ENCODE measurements around the gene NYNRIN.
"Not testable (repeated sequence)": the region's sequence is repeated elsewhere in the genome, so short reads cannot be mapped to it uniquely, and the experiment has no call there.

Gene NYNRIN

GRCh38 chr14:24432259-24433131 lies 33.7 kb downstream of the NYNRIN start:
- no peak for DNase-seq

GRCh38 chr14:24434036-24434435 lies 35.2 kb downstream of the NYNRIN start:
- DNase-seq: no peak

GRCh38 chr14:24434676-24435075 lies 35.9 kb downstream of the NYNRIN start:
- DNase-seq: no peak

- no peak for DNase-seq
These were observed 36.5 kb downstream of the NYNRIN start for GRCh38 chr14:24435192-24435810.

GRCh38 chr14:24435998-24436354 lies 37.2 kb downstream of the NYNRIN start:
- no peak for DNase-seq

GRCh38 chr14:24436355-24437019 lies 37.7 kb downstream of the NYNRIN start:
- DNase-seq: peak in 1 of 2 donors; percentile 42

GRCh38 chr14:24437020-24437735 lies 38.4 kb downstream of the NYNRIN start:
- DNase-seq: no peak

GRCh38 chr14:24437736-24438067 lies 38.9 kb downstream of the NYNRIN start:
- no peak for DNase-seq

- DNase-seq: no peak
These were observed 39.7 kb downstream of the NYNRIN start for GRCh38 chr14:24438223-24439097.

- no peak for DNase-seq
These were observed 40.5 kb downstream of the NYNRIN start for GRCh38 chr14:24439257-24439656.

- no peak for DNase-seq
These were observed 41.2 kb downstream of the NYNRIN start for GRCh38 chr14:24439830-24440605.

GRCh38 chr14:24440606-24441399 lies 42.0 kb downstream of the NYNRIN start:
- DNase-seq: no peak

- no peak for DNase-seq
These were observed 42.7 kb downstream of the NYNRIN start for GRCh38 chr14:24441485-24441884.

- no peak for DNase-seq
These were observed 43.1 kb downstream of the NYNRIN start for GRCh38 chr14:24441904-24442239.

- DNase-seq: peak; percentile 96
These were observed 43.6 kb downstream of the NYNRIN start, which contains the start of gene SDR39U1 for GRCh38 chr14:24442240-24443052. Gene SDR39U1 (minus strand): TSS chr14:24442776. CDS start chr14:24442769, 7 bp downstream.

GRCh38 chr14:24443053-24443665 lies 44.4 kb downstream of the NYNRIN start:
- DNase-seq: no peak

- not testable (repeated sequence) for DNase-seq
These were observed 52.0 kb downstream of the NYNRIN start for GRCh38 chr14:24450828-24451227.

GRCh38 chr14:24456980-24457379 lies 58.2 kb downstream of the NYNRIN start:
- no peak for DNase-seq

GRCh38 chr14:24458736-24459135 lies 59.9 kb downstream of the NYNRIN start:
- DNase-seq: no peak

Data from activated CD4-positive, alpha-beta T cell treated with anti-CD3 and anti-CD28 coated beads for 4 hours (primary cell).